ENCODE data around the gene TMEM88. TPM values are rescaled to one million over a fixed set of nuclear protein-coding genes. Genes with fewer than 3 reads are reported as not detected.
A peak's percentile ranks its signal among the peaks of the same experiment; 100 is the strongest.

Gene TMEM88
- total and polyA plus RNA-seq, 8 donors = 5.7 to 25.5 (median 14.7) TPM

- H3K36me3 ChIP-seq = peaks cover 0 to 99% of the 10 kb centered on the region in 2 donors
- no peaks in the 10 kb centered on the region for H3K27me3 ChIP-seq
- DNase-seq (no peak), ATAC-seq (no peak)
- TF ChIP-seq CTCF (IDR thresholded peaks at IDR 0.05) = no peak
- intact Hi-C loops (cut with DNase I) = no loop called here
- no peak overlapping the region for H3K4me3 ChIP-seq
- peaks cover 9 to 66% of the 10 kb centered on the region in 2 donors for H3K4me1 ChIP-seq
- no peaks in the 10 kb centered on the region for H3K9me3 ChIP-seq
- peak overlapping the region in 1 of 2 donors; percentile 18 for H3K27ac ChIP-seq
Measured at GRCh38 chr17:7849751-7850504, 4.9 kb upstream of the TMEM88 start.

- peak in 1 of 4 donors; percentile 36 for DNase-seq
- peak overlapping the region in 1 of 2 donors; percentile 7 for H3K4me3 ChIP-seq
- peaks cover 10 to 66% of the 10 kb centered on the region in 2 donors for H3K4me1 ChIP-seq
- intact Hi-C loops (cut with DNase I) = no loop called here
- no peaks in the 10 kb centered on the region for H3K9me3 ChIP-seq
- H3K27me3 ChIP-seq = no peaks in the 10 kb centered on the region
- no peak overlapping the region for H3K27ac ChIP-seq
- no peak for TF ChIP-seq CTCF (IDR thresholded peaks at IDR 0.05)
- peaks cover 0 to 98% of the 10 kb centered on the region in 2 donors for H3K36me3 ChIP-seq
- no peak for ATAC-seq
Measured at GRCh38 chr17:7850701-7851437, 4.0 kb upstream of the TMEM88 start.

GRCh38 chr17:7851438-7852261, 3.2 kb upstream of the TMEM88 start:
- intact Hi-C loops (cut with DNase I) = no loop called here
- peaks cover 0 to 91% of the 10 kb centered on the region in 2 donors for H3K36me3 ChIP-seq

GRCh38 chr17:7852262-7852670, 2.6 kb upstream of the TMEM88 start:
- Histone ChIP-seq H3K4me1 (peaks cover 17 to 64% of the 10 kb centered on the region in 2 donors), H3K27me3 (no peaks in the 10 kb centered on the region), H3K36me3 (peaks cover 0 to 85% of the 10 kb centered on the region in 2 donors), H3K4me3 (no peak overlapping the region), H3K27ac (no peak overlapping the region), H3K9me3 (no peaks in the 10 kb centered on the region)
- intact Hi-C loops (cut with DNase I) = no loop called here
- no peak for ATAC-seq
- no peak for TF ChIP-seq CTCF (IDR thresholded peaks at IDR 0.05)
- no peak for DNase-seq

More at GRCh38 chr17:7851438-7852261, 3.2 kb upstream of the TMEM88 start:
- TF ChIP-seq CTCF (IDR thresholded peaks at IDR 0.05) = peak; percentile 93 to 98
- ATAC-seq = peak; percentile 90
- H3K4me3 ChIP-seq = peak overlapping the region in 1 of 2 donors; percentile 7
- H3K27me3 ChIP-seq = no peaks in the 10 kb centered on the region
- peak; percentile 83 to 97 (median 94) for DNase-seq
- H3K27ac ChIP-seq = no peak overlapping the region
- H3K9me3 ChIP-seq = no peaks in the 10 kb centered on the region
- H3K4me1 ChIP-seq = peaks cover 17 to 67% of the 10 kb centered on the region in 2 donors

Measured in left lung (tissue), 10 donors.